ENCODE measurements around the gene CYBC1. TPM values are rescaled to one million over a fixed set of nuclear protein-coding genes. Genes with fewer than 3 reads are reported as not detected.
"Not testable (repeated sequence)": the region's sequence is repeated elsewhere in the genome, so short reads cannot be mapped to it uniquely, and the experiment has no call there.

CYBC1 gene
- total RNA-seq, 1 experiment from 2014 or later: 71.4 TPM

- H3K27ac ChIP-seq: no peak overlapping the region
- DNase-seq (ENCODE audit: low read depth in 1 of 2, low spot score in 2 of 2): no peak
- H3K4me3 ChIP-seq: no peak overlapping the region
- peaks cover 81% of the 10 kb centered on the region for H3K36me3 ChIP-seq
- no peaks in the 10 kb centered on the region for H3K27me3 ChIP-seq (replicated peaks)
- no peaks in the 10 kb centered on the region for H3K9me3 ChIP-seq (replicated peaks)
- H3K4me1 ChIP-seq (replicated peaks): peaks cover 5% of the 10 kb centered on the region
These were observed 13.5 kb upstream of the CYBC1 start for GRCh38 chr17:82463925-82464566.

GRCh38 chr17:82463391-82463790 lies 12.8 kb upstream of the CYBC1 start:
- Histone ChIP-seq H3K36me3 (peaks cover 78% of the 10 kb centered on the region), H3K27ac (no peak overlapping the region), H3K4me3 (no peak overlapping the region), H3K9me3 (replicated peaks) (no peaks in the 10 kb centered on the region), H3K27me3 (replicated peaks) (no peaks in the 10 kb centered on the region), H3K4me1 (replicated peaks) (peaks cover 6% of the 10 kb centered on the region)
- no peak for DNase-seq (ENCODE audit: low read depth in 1 of 2, low spot score in 2 of 2)

GRCh38 chr17:82461827-82462524 lies 11.4 kb upstream of the CYBC1 start:
- H3K36me3 ChIP-seq: peaks cover 70% of the 10 kb centered on the region
- no peak overlapping the region for H3K27ac ChIP-seq
- H3K27me3 ChIP-seq (replicated peaks): no peaks in the 10 kb centered on the region
- peaks cover 14% of the 10 kb centered on the region for H3K4me1 ChIP-seq (replicated peaks)
- no peaks in the 10 kb centered on the region for H3K9me3 ChIP-seq (replicated peaks)
- H3K4me3 ChIP-seq: no peak overlapping the region
- DNase-seq (ENCODE audit: low read depth in 1 of 2, low spot score in 2 of 2): no peak

- not testable (repeated sequence) for H3K9me3 ChIP-seq (replicated peaks); H3K27me3 ChIP-seq (replicated peaks); H3K4me3 ChIP-seq; H3K27ac ChIP-seq; DNase-seq (ENCODE audit: low read depth in 1 of 2, low spot score in 2 of 2)
- H3K4me1 ChIP-seq (replicated peaks): peaks cover 14% of the 10 kb centered on the region
- H3K36me3 ChIP-seq: peaks cover 49% of the 10 kb centered on the region
These were observed 9.4 kb upstream of the CYBC1 start for GRCh38 chr17:82459936-82460335.

GRCh38 chr17:82458885-82459424 lies 8.4 kb upstream of the CYBC1 start:
- no peaks in the 10 kb centered on the region for H3K9me3 ChIP-seq (replicated peaks)
- H3K27me3 ChIP-seq (replicated peaks): no peaks in the 10 kb centered on the region
- peaks cover 40% of the 10 kb centered on the region for H3K36me3 ChIP-seq
- peaks cover 14% of the 10 kb centered on the region for H3K4me1 ChIP-seq (replicated peaks)
- peak in 1 of 2 experiments; percentile 59 for DNase-seq (ENCODE audit: low read depth in 1 of 2, low spot score in 2 of 2)
- peak overlapping the region; percentile 81 for H3K4me3 ChIP-seq
- peak overlapping the region; percentile 98 for H3K27ac ChIP-seq

GRCh38 chr17:82458179-82458884 lies 7.8 kb upstream of the CYBC1 start, which contains the start of gene NARF:
Gene NARF (plus strand): TSS chr17:82458741. CDS start chr17:82458804, 63 bp downstream.
- no peaks in the 10 kb centered on the region for H3K27me3 ChIP-seq (replicated peaks)
- peaks cover 14% of the 10 kb centered on the region for H3K4me1 ChIP-seq (replicated peaks)
- H3K9me3 ChIP-seq (replicated peaks): no peaks in the 10 kb centered on the region
- peak within 1 kb of the TSS; percentile 81 for H3K4me3 ChIP-seq
- DNase-seq (ENCODE audit: low read depth in 1 of 2, low spot score in 2 of 2): peak; percentile 100
- peaks cover 36% of the 10 kb centered on the region for H3K36me3 ChIP-seq
- H3K27ac ChIP-seq: peak within 1 kb of the TSS; percentile 98

GRCh38 chr17:82457929-82458178 lies 7.3 kb upstream of the CYBC1 start:
- no peaks in the 10 kb centered on the region for H3K9me3 ChIP-seq (replicated peaks)
- H3K4me3 ChIP-seq: peak overlapping the region; percentile 81
- no peak for DNase-seq (ENCODE audit: low read depth in 1 of 2, low spot score in 2 of 2)

GRCh38 chr17:82457073-82457928 lies 6.7 kb upstream of the CYBC1 start:
- Histone ChIP-seq H3K4me1 (replicated peaks) (peaks cover 14% of the 10 kb centered on the region), H3K27ac (peak overlapping the region; percentile 98), H3K36me3 (peaks cover 32% of the 10 kb centered on the region), H3K4me3 (peak overlapping the region; percentile 81), H3K9me3 (replicated peaks) (no peaks in the 10 kb centered on the region), H3K27me3 (replicated peaks) (no peaks in the 10 kb centered on the region)
- DNase-seq (ENCODE audit: low read depth in 1 of 2, low spot score in 2 of 2): no peak

More at GRCh38 chr17:82457929-82458178, 7.3 kb upstream of the CYBC1 start:
- peak overlapping the region; percentile 98 for H3K27ac ChIP-seq
- H3K36me3 ChIP-seq: peaks cover 36% of the 10 kb centered on the region
- H3K4me1 ChIP-seq (replicated peaks): peaks cover 14% of the 10 kb centered on the region
- H3K27me3 ChIP-seq (replicated peaks): no peaks in the 10 kb centered on the region

GRCh38 chr17:82453706-82454105 lies 3.2 kb upstream of the CYBC1 start:
- H3K27me3 ChIP-seq (replicated peaks); H3K9me3 ChIP-seq (replicated peaks); H3K4me3 ChIP-seq; H3K27ac ChIP-seq; DNase-seq (ENCODE audit: low read depth in 1 of 2, low spot score in 2 of 2): not testable (repeated sequence)
- peaks cover 28% of the 10 kb centered on the region for H3K4me1 ChIP-seq (replicated peaks)
- H3K36me3 ChIP-seq: peaks cover 20% of the 10 kb centered on the region

GRCh38 chr17:82453151-82453550 lies 2.6 kb upstream of the CYBC1 start:
- peaks cover 18% of the 10 kb centered on the region for H3K36me3 ChIP-seq
- H3K4me3 ChIP-seq; DNase-seq (ENCODE audit: low read depth in 1 of 2, low spot score in 2 of 2); H3K27me3 ChIP-seq (replicated peaks); H3K27ac ChIP-seq; H3K9me3 ChIP-seq (replicated peaks): not testable (repeated sequence)
- peaks cover 28% of the 10 kb centered on the region for H3K4me1 ChIP-seq (replicated peaks)

GRCh38 chr17:82452162-82452561 lies 1.6 kb upstream of the CYBC1 start:
- no peak overlapping the region for H3K27ac ChIP-seq
- peaks cover 21% of the 10 kb centered on the region for H3K4me1 ChIP-seq (replicated peaks)
- no peak overlapping the region for H3K4me3 ChIP-seq
- no peaks in the 10 kb centered on the region for H3K27me3 ChIP-seq (replicated peaks)
- H3K9me3 ChIP-seq (replicated peaks): 0 out of 2 replicates have a peak, but pooled peaks cover 3% of the 10 kb centered on the region
- H3K36me3 ChIP-seq: peaks cover 17% of the 10 kb centered on the region
- no peak for DNase-seq (ENCODE audit: low read depth in 1 of 2, low spot score in 2 of 2)

GRCh38 chr17:82449883-82450356 lies 632 bp downstream of the CYBC1 start:
- H3K4me1 ChIP-seq (replicated peaks): peaks cover 21% of the 10 kb centered on the region
- H3K4me3 ChIP-seq: peak overlapping the region; percentile 99
- 0 out of 2 replicates have a peak, but pooled peaks cover 3% of the 10 kb centered on the region for H3K9me3 ChIP-seq (replicated peaks)
- H3K36me3 ChIP-seq: peaks cover 37% of the 10 kb centered on the region
- H3K27me3 ChIP-seq (replicated peaks): no peaks in the 10 kb centered on the region
- DNase-seq (ENCODE audit: low read depth in 1 of 2, low spot score in 2 of 2): no peak
- peak overlapping the region; percentile 59 for H3K27ac ChIP-seq

Data from SJSA1 (cell line).